Smooth muscle cell (in vitro differentiated cells): ENCODE measurements around the gene PALD1. TPM values are rescaled to one million over a fixed set of nuclear protein-coding genes. Genes with fewer than 3 reads are reported as not detected.

Experiments used
- DNase-seq: peaks from one replicate; lab custom pipeline; 2025; ENCODE audit not compliant: unreplicated experiment; lab: John Stamatoyannopoulos, UW
- H2AFZ ChIP-seq: fragments of 200-600 bp; sonication (generic); 2 replicates; pipeline ENCODE4 v1.6.0; 2016; ENCODE audit warnings: antibody characterized with exemption, low read depth, mild to moderate bottlenecking
- H3F3A ChIP-seq: fragments of 200-600 bp; sonication (generic); 2 replicates; pipeline ENCODE4 v1.6.0; 2017; ENCODE audit warnings: antibody characterized with exemption, low read depth
- H3K27ac ChIP-seq: fragments of 200-600 bp; sonication (generic); 2 replicates; pipeline ENCODE4 v1.5.1; 2016; ENCODE audit warnings: low read depth, mild to moderate bottlenecking
- H3K27me3 ChIP-seq: fragments of 200-600 bp; sonication (generic); 2 replicates; pipeline ENCODE4 v1.6.1; 2016; ENCODE audit warnings: low read depth, mild to moderate bottlenecking
- H3K36me3 ChIP-seq: fragments of 200-600 bp; sonication (generic); 2 replicates; pipeline ENCODE4 v1.5.1; 2016; ENCODE audit warnings: low read depth
- H3K4me1 ChIP-seq: fragments of 200-600 bp; sonication (generic); 2 replicates; pipeline ENCODE4 v1.5.1; 2016; ENCODE audit warnings: low read depth
- H3K4me2 ChIP-seq: fragments of 200-600 bp; sonication (generic); 2 replicates; pipeline ENCODE4 v1.6.0; 2016; ENCODE audit warnings: mild to moderate bottlenecking
- H3K4me3 ChIP-seq: fragments of 200-600 bp; sonication (generic); 2 replicates; pipeline ENCODE4 v1.5.1; 2016; ENCODE audit warnings: mild to moderate bottlenecking
- H3K79me2 ChIP-seq: fragments of 200-600 bp; sonication (generic); 2 replicates; pipeline ENCODE4 v1.6.0; 2016; ENCODE audit warnings: low read depth, mild to moderate bottlenecking
- H3K9ac ChIP-seq: fragments of 200-600 bp; sonication (generic); 2 replicates; pipeline ENCODE4 v1.6.0; 2016; ENCODE audit warnings: low read depth
- H3K9me3 ChIP-seq: fragments of 200-600 bp; sonication (generic); replicated peaks from 2 replicates; pipeline ENCODE4 v1.5.1; 2016; ENCODE audit warnings: low read depth
- H4K20me1 ChIP-seq: fragments of 200-600 bp; sonication (generic); 2 replicates; pipeline ENCODE4 v1.6.0; 2016; ENCODE audit warnings: low read depth
- WGBS: methylation state at CpG from one replicate; pipeline ENCODE4 v1.1.7; 2016; ENCODE audit warnings: low lambda C conversion rate; 5-methylcytosine and 5-hydroxymethylcytosine counted together
- polyA plus RNA-seq: library from polyadenylated mRNA; unstranded; fragments of >200 nt; fragmentation: Nextera tagmentation; extraction: Ambion mirVana; gene quantifications from 2 replicates; pipeline ENCODE4 v1.2.1, GENCODE V29; 2016
- total RNA-seq: library from RNA; depleted of rRNA; stranded (reverse); fragments of >200 nt; gene quantifications from 2 replicates; pipeline ENCODE4 v1.2.3, GENCODE V29; 2014
- TF ChIP-seq, protein P1 (sequence below): fragments of 200-600 bp; sonication (generic); IDR thresholded peaks from 2 replicates; pipeline ENCODE4 v1.5.1; 2017; ENCODE audit warnings: borderline replicate concordance, mild to moderate bottlenecking, antibody characterized with exemption; ENCODE audit not compliant: insufficient read depth, poor library complexity, severe bottlenecking

The PALD1 gene
- total and polyA plus RNA-seq, 2 experiments from 2014 or later, result 1.4 to 2.2 TPM

DNA sequence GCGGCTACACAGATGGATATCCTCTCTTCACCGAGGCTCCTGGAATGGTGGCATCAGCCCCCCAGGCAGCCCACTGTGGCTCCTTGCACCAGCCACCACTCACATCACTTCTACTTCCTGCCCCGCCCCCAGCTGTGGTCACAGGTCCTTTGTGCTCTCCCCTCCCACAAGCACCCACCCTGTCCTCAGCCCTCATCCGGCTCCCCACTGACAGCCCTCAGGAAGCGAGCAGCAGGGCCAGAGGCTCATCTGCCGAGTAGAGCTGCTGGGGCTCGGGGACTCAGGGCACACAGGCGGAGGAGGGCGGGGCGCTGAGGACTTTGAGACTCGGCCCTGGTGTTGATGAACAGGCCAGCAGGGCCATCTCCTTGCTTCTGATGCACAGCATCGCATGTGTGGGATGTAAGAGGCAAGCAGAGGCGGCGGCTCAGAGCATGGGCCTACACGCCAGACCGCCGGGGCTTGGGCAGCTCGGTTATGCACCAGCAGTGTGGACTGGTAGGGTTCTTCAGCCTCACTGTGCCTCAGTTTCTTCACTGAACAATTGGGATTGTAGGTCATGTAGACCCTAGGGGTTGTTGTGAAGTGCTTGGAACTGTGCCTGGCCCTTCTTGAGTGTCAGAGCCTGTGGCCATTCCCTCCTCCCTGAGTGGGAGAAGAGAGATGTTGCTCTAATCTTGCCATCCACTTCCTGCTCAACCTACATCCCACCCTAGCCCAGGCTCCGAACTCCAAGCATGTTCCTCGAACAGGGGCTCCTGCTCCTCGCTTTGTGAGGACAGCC lies 124.3 kb downstream of the PALD1 start, which contains the start of gene PRF1:
TSS of gene PRF1 (minus strand) at position 77 of the 784 bp plus-strand sequence. CDS start 1,839 bp downstream, outside the sequence.
- Histone ChIP-seq H3K9me3 (no peaks in the 10 kb centered on the region), H3K4me3 (no peak within 1 kb of the TSS), H3K27ac (no peak within 1 kb of the TSS), H3K9ac (no peak within 1 kb of the TSS), H3F3A (no peaks in the 10 kb centered on the region), H3K4me1 (no peaks in the 10 kb centered on the region), H3K79me2 (no peaks in the 10 kb centered on the region), H4K20me1 (no peaks in the 10 kb centered on the region), H3K4me2 (no peak within 1 kb of the TSS), H3K27me3 (no peaks in the 10 kb centered on the region), H3K36me3 (no peaks in the 10 kb centered on the region), H2AFZ (no peak within 1 kb of the TSS)
- WGBS, result 94% methylated on average over 21 of the region's 21 CpGs
- TF ChIP-seq, protein P1, sequence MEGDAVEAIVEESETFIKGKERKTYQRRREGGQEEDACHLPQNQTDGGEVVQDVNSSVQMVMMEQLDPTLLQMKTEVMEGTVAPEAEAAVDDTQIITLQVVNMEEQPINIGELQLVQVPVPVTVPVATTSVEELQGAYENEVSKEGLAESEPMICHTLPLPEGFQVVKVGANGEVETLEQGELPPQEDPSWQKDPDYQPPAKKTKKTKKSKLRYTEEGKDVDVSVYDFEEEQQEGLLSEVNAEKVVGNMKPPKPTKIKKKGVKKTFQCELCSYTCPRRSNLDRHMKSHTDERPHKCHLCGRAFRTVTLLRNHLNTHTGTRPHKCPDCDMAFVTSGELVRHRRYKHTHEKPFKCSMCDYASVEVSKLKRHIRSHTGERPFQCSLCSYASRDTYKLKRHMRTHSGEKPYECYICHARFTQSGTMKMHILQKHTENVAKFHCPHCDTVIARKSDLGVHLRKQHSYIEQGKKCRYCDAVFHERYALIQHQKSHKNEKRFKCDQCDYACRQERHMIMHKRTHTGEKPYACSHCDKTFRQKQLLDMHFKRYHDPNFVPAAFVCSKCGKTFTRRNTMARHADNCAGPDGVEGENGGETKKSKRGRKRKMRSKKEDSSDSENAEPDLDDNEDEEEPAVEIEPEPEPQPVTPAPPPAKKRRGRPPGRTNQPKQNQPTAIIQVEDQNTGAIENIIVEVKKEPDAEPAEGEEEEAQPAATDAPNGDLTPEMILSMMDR, result no peak
- no peak for DNase-seq

DNA sequence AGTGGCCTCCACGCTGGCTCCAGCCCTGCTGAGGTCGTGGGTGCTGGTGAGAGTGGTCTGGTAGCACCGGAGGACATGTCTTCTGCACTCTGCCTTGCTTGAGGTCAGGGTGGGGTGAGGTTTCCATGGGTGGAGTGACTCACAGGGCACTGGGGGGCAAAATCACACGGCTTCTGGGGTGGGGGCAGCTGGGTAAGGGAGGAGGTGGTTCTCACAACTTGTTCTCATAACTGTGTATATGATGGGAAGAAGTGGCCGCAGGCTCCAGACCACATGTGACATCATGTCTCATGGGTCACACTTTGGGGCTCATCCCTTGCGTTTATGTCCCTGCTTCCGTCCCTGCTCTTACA lies 124.9 kb downstream of the PALD1 start:
- H3K4me2 ChIP-seq, result no peak overlapping the region
- no peaks in the 10 kb centered on the region for H3K9me3 ChIP-seq
- no peaks in the 10 kb centered on the region for H3K27me3 ChIP-seq
- no peaks in the 10 kb centered on the region for H3K36me3 ChIP-seq
- H3K27ac ChIP-seq, result no peak overlapping the region
- DNase-seq, result no peak
- H3K4me1 ChIP-seq, result no peaks in the 10 kb centered on the region
- H3K4me3 ChIP-seq, result no peak overlapping the region
- WGBS, result 81% methylated on average over 7 of the region's 7 CpGs
- no peak overlapping the region for H2AFZ ChIP-seq
- no peaks in the 10 kb centered on the region for H4K20me1 ChIP-seq
- H3K79me2 ChIP-seq, result no peaks in the 10 kb centered on the region
- no peak overlapping the region for H3K9ac ChIP-seq
- H3F3A ChIP-seq, result no peaks in the 10 kb centered on the region
- TF ChIP-seq, protein P1, result no peak

DNA sequence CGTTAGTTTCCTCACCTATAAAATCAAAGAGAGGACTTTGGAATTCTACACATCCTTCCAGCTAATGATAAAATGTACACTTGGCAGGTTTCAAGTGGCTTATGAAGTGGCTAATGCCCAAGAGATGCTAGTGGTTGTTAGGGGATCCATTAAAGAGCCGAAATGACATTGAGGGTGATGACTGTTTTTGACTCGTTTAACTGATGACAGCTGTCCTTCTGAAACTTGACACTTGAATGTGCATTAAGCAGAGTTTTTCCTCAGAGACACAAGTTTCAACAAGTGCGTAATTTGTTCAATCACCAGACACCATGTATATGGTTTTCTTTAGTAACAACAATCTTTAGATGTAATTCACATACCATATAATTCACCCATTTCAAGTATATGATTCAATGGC lies 125.5 kb downstream of the PALD1 start:
- Histone ChIP-seq H3F3A (no peaks in the 10 kb centered on the region), H3K36me3 (no peaks in the 10 kb centered on the region), H3K4me2 (no peak overlapping the region), H3K4me3 (no peak overlapping the region), H3K79me2 (no peaks in the 10 kb centered on the region), H3K4me1 (no peaks in the 10 kb centered on the region), H3K27me3 (no peaks in the 10 kb centered on the region), H3K9ac (no peak overlapping the region), H3K9me3 (no peaks in the 10 kb centered on the region), H4K20me1 (no peaks in the 10 kb centered on the region), H3K27ac (no peak overlapping the region), H2AFZ (no peak overlapping the region)
- no peak for DNase-seq
- TF ChIP-seq, protein P1, result no peak
- WGBS, result 79% methylated on average over 4 of the region's 4 CpGs

GRCh38 chr10:70605161-70605560 lies 126.6 kb downstream of the PALD1 start:
- WGBS, result 84% methylated on average over 2 of the region's 2 CpGs
- H3K4me3 ChIP-seq, result no peak overlapping the region
- no peak for DNase-seq
- H3F3A ChIP-seq, result no peaks in the 10 kb centered on the region
- no peaks in the 10 kb centered on the region for H3K79me2 ChIP-seq
- no peak overlapping the region for H3K27ac ChIP-seq
- TF ChIP-seq, protein P1, result no peak
- H4K20me1 ChIP-seq, result no peaks in the 10 kb centered on the region
- no peaks in the 10 kb centered on the region for H3K36me3 ChIP-seq
- H3K9ac ChIP-seq, result no peak overlapping the region
- H2AFZ ChIP-seq, result no peak overlapping the region
- H3K27me3 ChIP-seq, result no peaks in the 10 kb centered on the region
- H3K4me2 ChIP-seq, result no peak overlapping the region
- H3K4me1 ChIP-seq, result no peaks in the 10 kb centered on the region
- no peaks in the 10 kb centered on the region for H3K9me3 ChIP-seq
